ACC112 (cell line): Measurements from ENCODE around the gene EPHA3.

Source experiments
- H2AFZ ChIP-seq: fragments of 200-600 bp; sonication (generic); one replicate; pipeline ENCODE4 v1.6.0; 2017; ENCODE audit warnings: antibody characterized with exemption, low read length; ENCODE audit not compliant: unreplicated experiment
- H3K27ac ChIP-seq: fragments of 200-600 bp; sonication (generic); 2 replicates; pipeline ENCODE4 v1.5.1; 2014; ENCODE audit warnings: low read depth, mild to moderate bottlenecking, antibody characterized with exemption, low read length, moderate library complexity
- H3K27me3 ChIP-seq: fragments of 200-600 bp; sonication (generic); 2 replicates; pipeline ENCODE4 v1.6.1; 2014; ENCODE audit warnings: mild to moderate bottlenecking, antibody characterized with exemption, low read length, moderate library complexity, mixed read lengths; ENCODE audit not compliant: insufficient read depth
- H3K36me3 ChIP-seq: fragments of 200-600 bp; sonication (generic); 2 replicates; pipeline ENCODE4 v1.6.1; 2016; ENCODE audit warnings: mild to moderate bottlenecking, antibody characterized with exemption, low read length, moderate library complexity, mixed read lengths; ENCODE audit not compliant: insufficient read depth
- H3K4me1 ChIP-seq: fragments of 200-600 bp; sonication (generic); one replicate; pipeline ENCODE4 v1.6.1; 2016; ENCODE audit warnings: low read length, mixed read lengths; ENCODE audit not compliant: insufficient read depth, unreplicated experiment, control insufficient read depth
- H3K4me3 ChIP-seq: fragments of 200-600 bp; sonication (generic); 2 replicates; pipeline ENCODE4 v1.5.1; 2014; ENCODE audit warnings: mild to moderate bottlenecking, low read depth, low read length
- H3K79me2 ChIP-seq: fragments of 200-600 bp; sonication (generic); one replicate; pipeline ENCODE4 v1.6.0; 2016; ENCODE audit warnings: low read length; ENCODE audit not compliant: control insufficient read depth, unreplicated experiment, insufficient read depth

The EPHA3 gene

GRCh38 chr3:89256395-89256794, 149.0 kb downstream of the EPHA3 start:
- Histone ChIP-seq H2AFZ (no peak overlapping the region), H3K27ac (no peak overlapping the region), H3K79me2 (no peaks in the 10 kb centered on the region), H3K27me3 (no peaks in the 10 kb centered on the region), H3K4me1 (no peaks in the 10 kb centered on the region), H3K4me3 (no peak overlapping the region), H3K36me3 (no peaks in the 10 kb centered on the region)

DNA sequence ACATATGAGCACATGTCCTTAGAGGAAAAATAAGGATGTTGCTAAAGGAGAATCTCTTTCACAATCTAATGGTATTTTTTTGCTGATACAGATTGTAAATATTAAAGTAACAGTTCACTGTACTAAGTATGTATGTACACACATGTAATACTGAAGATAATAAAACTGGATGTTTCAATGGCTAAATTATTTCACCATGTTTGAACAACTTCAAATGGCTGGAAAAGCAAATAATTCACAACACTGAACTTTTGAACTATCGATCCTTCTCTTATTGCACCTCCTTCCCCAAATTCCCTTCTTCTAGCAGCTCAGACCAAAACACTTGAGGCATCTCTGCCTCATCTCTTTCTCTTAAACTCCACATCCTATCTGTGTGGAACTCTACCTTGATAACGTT, 149.5 kb downstream of the EPHA3 start:
- no peaks in the 10 kb centered on the region for H3K79me2 ChIP-seq
- no peak overlapping the region for H3K4me3 ChIP-seq
- H3K4me1 ChIP-seq = no peaks in the 10 kb centered on the region
- H3K27me3 ChIP-seq = no peaks in the 10 kb centered on the region
- H2AFZ ChIP-seq = no peak overlapping the region
- no peaks in the 10 kb centered on the region for H3K36me3 ChIP-seq
- no peak overlapping the region for H3K27ac ChIP-seq

- no peaks in the 10 kb centered on the region for H3K36me3 ChIP-seq
- no peaks in the 10 kb centered on the region for H3K4me1 ChIP-seq
- H2AFZ ChIP-seq = no peak overlapping the region
- H3K27me3 ChIP-seq = no peaks in the 10 kb centered on the region
- no peak overlapping the region for H3K4me3 ChIP-seq
- H3K79me2 ChIP-seq = no peaks in the 10 kb centered on the region
- no peak overlapping the region for H3K27ac ChIP-seq
Observed at GRCh38 chr3:89260721-89261120, 153.3 kb downstream of the EPHA3 start.

DNA sequence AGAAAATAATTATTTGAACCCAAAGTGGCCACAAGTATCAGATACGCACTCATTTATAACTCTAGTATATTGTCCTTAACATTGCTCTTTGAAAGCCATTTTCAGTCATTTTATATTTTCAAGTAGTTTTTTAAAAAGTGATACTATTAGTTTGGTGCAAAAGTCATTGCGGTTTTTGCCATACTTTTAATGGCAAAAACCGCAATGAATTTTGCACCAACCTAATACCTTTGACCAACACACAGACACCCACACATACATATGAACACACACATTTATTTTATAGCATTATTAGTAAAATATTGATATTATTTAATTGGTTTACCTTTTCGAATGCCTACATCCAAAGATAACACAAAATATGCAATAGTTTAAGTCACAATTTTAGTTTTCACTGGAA, 154.3 kb downstream of the EPHA3 start:
- no peak overlapping the region for H3K4me3 ChIP-seq
- H3K36me3 ChIP-seq = no peaks in the 10 kb centered on the region
- no peaks in the 10 kb centered on the region for H3K4me1 ChIP-seq
- H3K27me3 ChIP-seq = no peaks in the 10 kb centered on the region
- H2AFZ ChIP-seq = no peak overlapping the region
- H3K27ac ChIP-seq = no peak overlapping the region
- no peaks in the 10 kb centered on the region for H3K79me2 ChIP-seq

DNA sequence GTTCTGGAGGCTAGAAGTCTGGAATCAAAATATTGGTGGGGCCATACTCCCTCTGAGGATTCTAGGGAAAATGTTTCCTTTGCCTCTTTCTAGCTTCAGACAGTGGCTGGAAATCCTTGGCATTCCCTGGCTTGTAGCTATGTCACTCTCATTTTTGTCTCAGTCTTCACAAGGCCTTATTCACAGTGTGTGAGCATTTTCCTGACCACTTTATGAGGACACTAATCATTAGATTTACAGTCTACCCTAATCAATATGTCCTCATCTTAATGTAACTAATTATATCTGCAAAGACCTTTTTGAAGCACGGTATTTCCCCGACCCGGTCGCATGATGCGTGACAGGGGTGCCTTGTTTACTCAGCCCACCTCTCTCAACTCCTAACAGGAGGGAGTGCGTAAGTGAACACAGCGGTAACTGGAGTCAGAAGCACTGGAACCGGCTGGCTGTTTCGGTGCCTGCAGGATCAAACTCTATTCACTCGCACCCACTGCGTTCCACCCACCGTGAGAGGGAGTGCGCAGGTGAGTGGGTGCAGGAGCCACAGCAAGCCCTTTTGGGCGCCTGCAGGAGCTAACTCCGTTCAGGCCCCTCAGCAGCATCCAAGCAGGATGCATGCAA, 155.0 kb downstream of the EPHA3 start:
- Histone ChIP-seq H3K27ac (no peak overlapping the region), H3K4me1 (no peaks in the 10 kb centered on the region), H3K36me3 (no peaks in the 10 kb centered on the region), H2AFZ (no peak overlapping the region), H3K27me3 (no peaks in the 10 kb centered on the region), H3K4me3 (no peak overlapping the region), H3K79me2 (no peaks in the 10 kb centered on the region)

- no peaks in the 10 kb centered on the region for H3K36me3 ChIP-seq
- H3K27ac ChIP-seq = no peak overlapping the region
- no peaks in the 10 kb centered on the region for H3K79me2 ChIP-seq
- H3K4me1 ChIP-seq = peaks cover 4% of the 10 kb centered on the region
- no peaks in the 10 kb centered on the region for H3K27me3 ChIP-seq
- H2AFZ ChIP-seq = no peak overlapping the region
- H3K4me3 ChIP-seq = no peak overlapping the region
Observed at GRCh38 chr3:89264037-89264560, 156.7 kb downstream of the EPHA3 start.

- no peak overlapping the region for H3K27ac ChIP-seq
- no peaks in the 10 kb centered on the region for H3K79me2 ChIP-seq
- no peaks in the 10 kb centered on the region for H3K27me3 ChIP-seq
- 0 out of 2 replicates have a peak overlapping the region, but pooled peaks have one; percentile 24 for H3K4me3 ChIP-seq
- H2AFZ ChIP-seq = peak overlapping the region; percentile 15
- peaks cover 4% of the 10 kb centered on the region for H3K4me1 ChIP-seq
- H3K36me3 ChIP-seq = no peaks in the 10 kb centered on the region
Observed at GRCh38 chr3:89266074-89266473, 158.7 kb downstream of the EPHA3 start.

- no peaks in the 10 kb centered on the region for H3K79me2 ChIP-seq
- no peaks in the 10 kb centered on the region for H3K27me3 ChIP-seq
- no peak overlapping the region for H3K27ac ChIP-seq
- H2AFZ ChIP-seq = no peak overlapping the region
- no peak overlapping the region for H3K4me3 ChIP-seq
- no peaks in the 10 kb centered on the region for H3K36me3 ChIP-seq
- H3K4me1 ChIP-seq = peaks cover 4% of the 10 kb centered on the region
Observed at GRCh38 chr3:89268059-89268458, 160.6 kb downstream of the EPHA3 start.

- no peaks in the 10 kb centered on the region for H3K27me3 ChIP-seq
Observed at GRCh38 chr3:89270201-89270600, 162.8 kb downstream of the EPHA3 start.

DNA sequence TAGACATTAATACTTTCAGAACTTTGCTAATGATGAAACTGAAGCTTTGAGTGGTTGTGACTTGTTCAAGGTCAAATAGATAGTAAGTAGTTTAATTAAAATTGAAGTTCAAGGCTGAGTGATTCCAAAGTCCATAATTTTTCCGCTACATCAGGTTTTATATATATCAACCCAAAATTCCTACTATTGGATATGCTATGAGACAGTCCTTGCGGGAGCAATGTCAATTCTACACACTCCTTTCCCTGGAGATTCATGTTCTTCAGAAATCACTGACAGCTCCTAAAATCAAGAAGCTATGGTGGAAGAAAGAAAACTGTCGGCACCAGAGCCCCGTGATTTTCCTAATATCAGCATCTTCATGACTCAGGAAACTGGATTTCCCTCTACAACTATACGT, 167.6 kb downstream of the EPHA3 start:
- Histone ChIP-seq H3K27ac (no peak overlapping the region), H3K36me3 (no peaks in the 10 kb centered on the region), H3K27me3 (no peaks in the 10 kb centered on the region), H2AFZ (no peak overlapping the region), H3K79me2 (no peaks in the 10 kb centered on the region), H3K4me1 (no peaks in the 10 kb centered on the region), H3K4me3 (no peak overlapping the region)

More at GRCh38 chr3:89270201-89270600, 162.8 kb downstream of the EPHA3 start:
- H3K79me2 ChIP-seq = no peaks in the 10 kb centered on the region
- no peak overlapping the region for H2AFZ ChIP-seq
- no peaks in the 10 kb centered on the region for H3K36me3 ChIP-seq
- no peak overlapping the region for H3K27ac ChIP-seq
- peaks cover 4% of the 10 kb centered on the region for H3K4me1 ChIP-seq
- H3K4me3 ChIP-seq = no peak overlapping the region

- Histone ChIP-seq H3K4me3 (no peak overlapping the region), H3K4me1 (no peaks in the 10 kb centered on the region), H2AFZ (no peak overlapping the region), H3K79me2 (no peaks in the 10 kb centered on the region), H3K27me3 (no peaks in the 10 kb centered on the region), H3K27ac (no peak overlapping the region), H3K36me3 (no peaks in the 10 kb centered on the region)
Observed at GRCh38 chr3:89276116-89276515, 168.7 kb downstream of the EPHA3 start.
